Bronchial epithelial cell (primary cell): ENCODE results near the gene NPFFR1. TPM values are rescaled to one million over a fixed set of nuclear protein-coding genes. Genes with fewer than 3 reads are reported as not detected.
"Not testable (repeated sequence)": the region's sequence is repeated elsewhere in the genome, so short reads cannot be mapped to it uniquely, and the experiment has no call there.

ENCODE experiments used
- DNase-seq: peaks from one replicate; pipeline ENCODE4 v3.0.0-alpha.2; 2010; ENCODE audit warnings: low read depth
- FAIRE-seq: peaks from 2 replicates; lab custom pipeline; 2011; peaks lifted over from hg19 to GRCh38; lab: Jason Lieb, UNC
- H3K27me3 ChIP-seq: 2 replicates; pipeline ENCODE4 v1.5.1; 2011; ENCODE audit warnings: low read length; ENCODE audit not compliant: control insufficient read depth, insufficient read depth
- H3K36me3 ChIP-seq: 2 replicates; pipeline ENCODE4 v1.5.1; 2011; ENCODE audit warnings: low read length; ENCODE audit not compliant: control insufficient read depth, insufficient read depth
- H3K4me3 ChIP-seq: 2 replicates; pipeline ENCODE4 v1.5.1; 2011; ENCODE audit warnings: mild to moderate bottlenecking, low read depth, low read length, control low read depth
- total RNA-seq: library from RNA; depleted of rRNA; stranded (reverse); fragments of >200 nt; gene quantifications from 2 replicates; pipeline ENCODE4 v1.2.1, GENCODE V29; 2014
- TF ChIP-seq, protein P1 (sequence below): IDR thresholded peaks from 2 replicates; pipeline ENCODE4 v1.5.1; 2011; ENCODE audit warnings: mild to moderate bottlenecking, moderate library complexity, low read length, control low read depth, inconsistent platforms; ENCODE audit not compliant: insufficient read depth, severe bottlenecking

NPFFR1 gene
- total RNA-seq, 1 donor from 2014 or later: not detected

GRCh38 chr10:70254778-70255328, 29.0 kb downstream of the NPFFR1 start:
- no peak for FAIRE-seq
- peaks cover 11% of the 10 kb centered on the region for H3K27me3 ChIP-seq
- no peaks in the 10 kb centered on the region for H3K36me3 ChIP-seq

GRCh38 chr10:70253878-70254765, 29.7 kb downstream of the NPFFR1 start:
- FAIRE-seq (no peak), DNase-seq (no peak)

More at GRCh38 chr10:70254778-70255328, 29.0 kb downstream of the NPFFR1 start:
- TF ChIP-seq, protein P1, sequence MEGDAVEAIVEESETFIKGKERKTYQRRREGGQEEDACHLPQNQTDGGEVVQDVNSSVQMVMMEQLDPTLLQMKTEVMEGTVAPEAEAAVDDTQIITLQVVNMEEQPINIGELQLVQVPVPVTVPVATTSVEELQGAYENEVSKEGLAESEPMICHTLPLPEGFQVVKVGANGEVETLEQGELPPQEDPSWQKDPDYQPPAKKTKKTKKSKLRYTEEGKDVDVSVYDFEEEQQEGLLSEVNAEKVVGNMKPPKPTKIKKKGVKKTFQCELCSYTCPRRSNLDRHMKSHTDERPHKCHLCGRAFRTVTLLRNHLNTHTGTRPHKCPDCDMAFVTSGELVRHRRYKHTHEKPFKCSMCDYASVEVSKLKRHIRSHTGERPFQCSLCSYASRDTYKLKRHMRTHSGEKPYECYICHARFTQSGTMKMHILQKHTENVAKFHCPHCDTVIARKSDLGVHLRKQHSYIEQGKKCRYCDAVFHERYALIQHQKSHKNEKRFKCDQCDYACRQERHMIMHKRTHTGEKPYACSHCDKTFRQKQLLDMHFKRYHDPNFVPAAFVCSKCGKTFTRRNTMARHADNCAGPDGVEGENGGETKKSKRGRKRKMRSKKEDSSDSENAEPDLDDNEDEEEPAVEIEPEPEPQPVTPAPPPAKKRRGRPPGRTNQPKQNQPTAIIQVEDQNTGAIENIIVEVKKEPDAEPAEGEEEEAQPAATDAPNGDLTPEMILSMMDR: no peak
- no peak for DNase-seq
- H3K4me3 ChIP-seq: no peak overlapping the region

GRCh38 chr10:70250961-70251680, 32.7 kb downstream of the NPFFR1 start:
- FAIRE-seq (no peak), DNase-seq (no peak)
- peaks cover 13% of the 10 kb centered on the region for H3K27me3 ChIP-seq
- TF ChIP-seq, protein P1: no peak
- no peaks in the 10 kb centered on the region for H3K36me3 ChIP-seq
- H3K4me3 ChIP-seq: no peak overlapping the region

More at GRCh38 chr10:70253878-70254765, 29.7 kb downstream of the NPFFR1 start:
- H3K36me3 ChIP-seq: no peaks in the 10 kb centered on the region
- H3K4me3 ChIP-seq: no peak overlapping the region
- TF ChIP-seq, protein P1: no peak
- peaks cover 11% of the 10 kb centered on the region for H3K27me3 ChIP-seq

DNA sequence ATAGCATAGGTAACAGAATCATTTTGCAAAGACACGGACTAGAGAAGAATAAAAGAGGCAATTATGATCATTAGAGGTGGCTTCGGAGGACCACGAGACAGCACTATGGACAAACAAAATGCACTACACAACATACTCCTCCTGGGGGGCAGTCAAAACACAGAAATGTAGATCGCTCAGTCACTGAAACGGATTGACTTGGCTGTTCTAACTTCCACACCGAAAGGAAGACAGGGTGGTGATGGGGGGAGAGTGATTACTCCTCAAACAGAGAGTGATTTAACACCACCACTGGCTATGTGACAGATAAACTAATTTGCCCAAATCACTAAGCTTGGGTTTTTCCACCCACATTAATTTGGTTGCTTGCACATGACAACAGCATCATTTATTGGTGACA, 36.4 kb downstream of the NPFFR1 start:
- Histone ChIP-seq H3K27me3 (peaks cover 5% of the 10 kb centered on the region), H3K36me3 (no peaks in the 10 kb centered on the region), H3K4me3 (no peak overlapping the region)
- DNase-seq (no peak), FAIRE-seq (no peak)
- TF ChIP-seq, protein P1: no peak

- DNase-seq: no peak
- Histone ChIP-seq H3K27me3 (peaks cover 3% of the 10 kb centered on the region), H3K36me3 (no peaks in the 10 kb centered on the region), H3K4me3 (no peak overlapping the region)
- TF ChIP-seq, protein P1: no peak
- no peak for FAIRE-seq
These were observed 42.7 kb downstream of the NPFFR1 start for GRCh38 chr10:70241081-70241480.

DNA sequence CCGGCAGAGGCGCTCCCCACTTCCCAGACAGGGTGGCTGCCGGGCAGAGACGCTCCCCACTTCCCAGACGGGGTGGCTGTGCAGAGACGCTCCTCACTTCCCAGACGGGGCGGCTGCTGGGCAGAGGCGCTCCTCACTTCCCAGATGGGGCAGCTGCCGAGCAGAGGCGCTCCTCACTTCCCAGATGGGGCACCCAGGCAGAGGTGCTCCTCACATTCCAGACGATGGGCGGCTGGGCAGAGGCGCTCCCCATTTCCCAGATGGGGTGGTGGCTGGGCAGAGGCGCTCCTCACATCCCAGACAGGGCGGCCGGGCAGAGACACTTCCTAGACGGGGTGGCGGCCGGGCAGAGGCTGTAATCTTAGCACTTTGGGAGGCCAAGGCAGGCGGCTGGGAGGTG, 43.8 kb downstream of the NPFFR1 start:
- FAIRE-seq: not testable (repeated sequence)

GRCh38 chr10:70239077-70239976, 44.5 kb downstream of the NPFFR1 start:
- H3K36me3 ChIP-seq, FAIRE-seq, H3K4me3 ChIP-seq, H3K27me3 ChIP-seq, DNase-seq: not testable (repeated sequence)

More for the DNA sequence above, 43.8 kb downstream of the NPFFR1 start:
- not testable (repeated sequence) for H3K36me3 ChIP-seq, DNase-seq, H3K27me3 ChIP-seq, H3K4me3 ChIP-seq
